Tibial nerve (tissue), 4 donors: ENCODE data around the gene RARG. TPM values are rescaled to one million over a fixed set of nuclear protein-coding genes. Genes with fewer than 3 reads are reported as not detected.

Source experiments
- DNase-seq, 2 donors: peaks; one replicate each; pipeline ENCODE4 v3.0.0-alpha.2; 2019; ENCODE audit warnings: low spot score in 2 of 2
- H3K27ac ChIP-seq, 4 donors: fragments of 200-600 bp; sonication (generic) in 3 of 4; one replicate each; pipeline ENCODE4 v1.5.1; 2017 to 2019; ENCODE audit warnings: mild to moderate bottlenecking in 1 of 4
- H3K27me3 ChIP-seq, 2 donors: fragments of 200-600 bp; sonication (generic) in 1 of 2; one replicate each; pipeline versions ENCODE4 v1.5.1 to v1.6.0; 2017 to 2019
- H3K36me3 ChIP-seq, 3 donors: fragments of 200-600 bp; sonication (generic); one replicate each; pipeline ENCODE4 v1.5.1; 2018 to 2019
- H3K4me1 ChIP-seq, 4 donors: fragments of 200-600 bp; sonication (generic) in 3 of 4; one replicate each; pipeline ENCODE4 v1.5.1; 2017 to 2019
- H3K4me3 ChIP-seq, 4 donors: fragments of 200-600 bp; sonication (generic) in 3 of 4; one replicate each; pipeline ENCODE4 v1.5.1; 2017 to 2019; ENCODE audit warnings: mild to moderate bottlenecking in 1 of 4, moderate library complexity in 1 of 4
- H3K9me3 ChIP-seq, 4 donors: fragments of 200-600 bp; sonication (generic) in 3 of 4; one replicate each; pipeline ENCODE4 v1.5.1; 2017 to 2019
- CTCF ChIP-seq, 5 experiments: fragments of 200-600 bp in 3 of 5; fragments of 450-650 bp in 2 of 5; sonication (generic) in 3 of 5; IDR thresholded peaks; one replicate each; pipeline ENCODE4 v1.5.1; 2016 to 2019; ENCODE audit warnings: antibody characterized with exemption in 5 of 5, mild to moderate bottlenecking in 3 of 5, moderate library complexity in 2 of 5
- EP300 ChIP-seq, 2 donors: sonication (generic); formaldehyde crosslinking; IDR thresholded peaks; one replicate each; pipeline ENCODE4 v1.6.1; 2017; ENCODE audit warnings: antibody characterized with exemption in 2 of 2, mild to moderate bottlenecking in 1 of 2
- POLR2A ChIP-seq, 2 donors: fragments of 450-650 bp; IDR thresholded peaks; one replicate each; pipeline ENCODE4 v1.6.1; 2017; ENCODE audit warnings: antibody characterized with exemption in 2 of 2, mild to moderate bottlenecking in 2 of 2, moderate library complexity in 2 of 2
- WGBS, 2 donors: methylation state at CpG; one replicate each; pipeline ENCODE4 v1.1.5; 2018; 5-methylcytosine and 5-hydroxymethylcytosine counted together
- total RNA-seq, 4 donors: library from RNA; depleted of rRNA; stranded (reverse); fragments of >200 nt; gene quantifications; one replicate each; pipeline ENCODE4 v1.1.0, GENCODE V29; 2016

RARG gene
- total RNA-seq, 4 donors from 2014 or later = 28.0 to 32.3 (median 31.4) TPM

DNA sequence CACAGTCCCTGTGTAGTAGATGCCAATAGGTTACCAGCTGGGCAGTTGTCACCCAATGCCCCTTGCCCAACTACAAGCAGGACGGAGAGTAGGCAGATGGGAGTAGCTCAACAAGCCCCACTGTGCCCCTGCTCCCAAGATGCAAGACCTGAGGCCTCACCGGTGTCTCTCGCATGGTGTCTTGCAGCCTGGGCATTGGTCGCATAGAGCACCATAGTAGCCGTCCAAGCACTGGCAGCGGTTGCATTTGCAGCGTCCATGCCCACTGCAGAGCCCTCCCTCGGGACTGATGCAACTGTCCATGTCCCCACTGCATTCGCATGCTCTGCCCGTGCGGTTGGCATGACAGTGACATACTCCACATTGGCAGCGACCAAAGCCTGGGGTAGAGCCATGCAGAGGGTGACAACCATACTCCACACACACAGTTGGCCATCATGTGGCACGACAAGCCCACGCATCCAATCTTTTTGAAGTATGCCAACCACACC lies 39.4 kb downstream of the RARG start:
- H3K4me3 ChIP-seq = no peak overlapping the region
- DNase-seq = no peak
- TF ChIP-seq EP300 (IDR thresholded peaks at IDR 0.05) (no peak), POLR2A (IDR thresholded peaks at IDR 0.05) (no peak), CTCF (IDR thresholded peaks at IDR 0.05) (no peak)
- H3K36me3 ChIP-seq = peaks cover 0 to 52% (median 7%) of the 10 kb centered on the region in 3 donors
- no peak overlapping the region for H3K27ac ChIP-seq
- WGBS, 2 donors = 87% methylated on average over 13 to 14 of the region's 14 CpGs
- peaks cover 0 to 26% (median 5%) of the 10 kb centered on the region in 4 donors for H3K4me1 ChIP-seq
- no peaks in the 10 kb centered on the region for H3K27me3 ChIP-seq
- no peaks in the 10 kb centered on the region for H3K9me3 ChIP-seq

- Histone ChIP-seq H3K36me3 (peaks cover 0 to 57% (median 7%) of the 10 kb centered on the region in 3 donors), H3K4me1 (peaks cover 0 to 21% (median 2%) of the 10 kb centered on the region in 4 donors), H3K4me3 (no peak overlapping the region), H3K9me3 (no peaks in the 10 kb centered on the region), H3K27me3 (no peaks in the 10 kb centered on the region), H3K27ac (no peak overlapping the region)
- 82 to 84% methylated on average over 14 of the region's 14 CpGs for WGBS, 2 donors
- no peak for TF ChIP-seq EP300 (IDR thresholded peaks at IDR 0.05)
- TF ChIP-seq POLR2A (IDR thresholded peaks at IDR 0.05) = no peak
- TF ChIP-seq CTCF (IDR thresholded peaks at IDR 0.05) = no peak
- no peak for DNase-seq
Observed at GRCh38 chr12:53191885-53192530, 40.0 kb downstream of the RARG start.

DNA sequence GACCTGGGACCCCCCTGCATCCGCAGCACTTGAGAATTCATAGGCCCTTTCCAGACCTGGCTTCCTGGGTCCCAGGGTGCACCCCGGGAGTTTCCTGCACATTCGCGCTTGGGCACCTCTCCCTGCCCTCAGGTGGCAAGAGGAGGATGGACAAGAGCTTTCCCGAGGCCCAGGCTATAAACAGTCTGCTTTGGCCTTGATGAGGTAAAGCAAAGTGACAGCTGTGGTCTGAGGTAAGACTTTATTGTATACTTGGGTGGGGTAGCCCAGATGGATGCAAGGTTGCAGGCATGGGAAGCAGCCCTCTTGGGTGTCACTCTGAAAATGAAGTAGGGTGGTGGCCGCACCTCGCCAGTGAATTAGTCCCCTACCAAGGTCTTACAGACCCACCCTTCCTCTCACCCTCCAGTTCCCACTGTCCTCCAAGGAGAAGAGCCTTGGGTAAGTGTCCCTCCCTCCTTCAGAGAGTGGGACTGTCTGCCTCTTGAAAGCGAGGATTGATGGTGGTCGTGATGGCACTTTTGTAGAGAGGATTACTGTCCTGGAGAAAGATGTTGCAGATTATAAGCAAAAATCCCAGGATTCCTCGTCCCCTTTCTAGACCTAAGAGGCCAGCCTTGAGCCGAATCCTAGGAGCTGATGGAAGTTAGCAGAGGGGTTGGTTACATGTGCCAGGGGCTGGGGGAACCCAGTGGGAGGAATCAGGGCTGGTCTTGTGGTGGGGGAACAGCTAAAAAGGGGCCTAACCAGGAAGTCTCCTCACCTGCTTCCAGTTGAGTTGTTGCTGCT lies 40.7 kb downstream of the RARG start:
- no peak for DNase-seq

GRCh38 chr12:53190108-53190729 lies 41.8 kb downstream of the RARG start:
- H3K9me3 ChIP-seq = no peaks in the 10 kb centered on the region
- H3K27me3 ChIP-seq = no peaks in the 10 kb centered on the region
- peak overlapping the region in 1 of 4 donors; percentile 11 for H3K27ac ChIP-seq
- peak in 1 of 2 donors; percentile 50 for DNase-seq
- H3K4me3 ChIP-seq = no peak overlapping the region
- no peak for TF ChIP-seq POLR2A (IDR thresholded peaks at IDR 0.05)
- TF ChIP-seq CTCF (IDR thresholded peaks at IDR 0.05) = peak; percentile 59 to 72 (median 63)
- TF ChIP-seq EP300 (IDR thresholded peaks at IDR 0.05) = no peak
- 44 to 50% methylated on average over 12 to 14 of the region's 14 CpGs for WGBS, 2 donors
- peaks cover 0 to 75% (median 16%) of the 10 kb centered on the region in 3 donors for H3K36me3 ChIP-seq
- H3K4me1 ChIP-seq = peaks cover 0 to 27% (median 2%) of the 10 kb centered on the region in 4 donors

More for the DNA sequence above, 40.7 kb downstream of the RARG start:
- H3K36me3 ChIP-seq = peaks cover 0 to 64% (median 14%) of the 10 kb centered on the region in 3 donors
- H3K4me3 ChIP-seq = no peak overlapping the region
- WGBS, 2 donors = 83 to 87% methylated on average over 11 of the region's 11 CpGs
- no peaks in the 10 kb centered on the region for H3K9me3 ChIP-seq
- TF ChIP-seq POLR2A (IDR thresholded peaks at IDR 0.05) (no peak), CTCF (IDR thresholded peaks at IDR 0.05) (no peak), EP300 (IDR thresholded peaks at IDR 0.05) (no peak)
- no peaks in the 10 kb centered on the region for H3K27me3 ChIP-seq
- H3K4me1 ChIP-seq = peaks cover 0 to 21% (median 2%) of the 10 kb centered on the region in 4 donors
- H3K27ac ChIP-seq = no peak overlapping the region
